Osteocyte (in vitro differentiated cells): ENCODE measurements around the gene MAPK1IP1L. TPM values are rescaled to one million over a fixed set of nuclear protein-coding genes. Genes with fewer than 3 reads are reported as not detected.

Source experiments
- DNase-seq: peaks from one replicate; pipeline ENCODE4 v3.0.0; 2021; ENCODE audit warnings: mixed read lengths; ENCODE audit not compliant: unreplicated experiment; ENCODE audit errors: extremely low spot score
- H3K27ac Mint-ChIP-seq: one replicate; pipeline ENCODE4 v1.8.0; 2021; ENCODE audit warnings: mild to moderate bottlenecking, mixed read lengths; ENCODE audit not compliant: unreplicated experiment
- H3K27me3 Mint-ChIP-seq: one replicate; pipeline ENCODE4 v1.8.0; 2021; ENCODE audit warnings: mixed read lengths; ENCODE audit not compliant: unreplicated experiment
- H3K36me3 Mint-ChIP-seq: one replicate; pipeline ENCODE4 v1.8.0; 2021; ENCODE audit warnings: mixed read lengths; ENCODE audit not compliant: unreplicated experiment
- H3K4me1 Mint-ChIP-seq: one replicate; pipeline ENCODE4 v1.8.0; 2021; ENCODE audit warnings: mixed read lengths; ENCODE audit not compliant: unreplicated experiment
- H3K4me3 Mint-ChIP-seq: one replicate; pipeline ENCODE4 v1.8.0; 2021; ENCODE audit warnings: mild to moderate bottlenecking, moderate library complexity, mixed read lengths; ENCODE audit not compliant: unreplicated experiment
- H3K9me3 Mint-ChIP-seq: one replicate; pipeline ENCODE4 v1.8.0; 2021; ENCODE audit warnings: mixed read lengths; ENCODE audit not compliant: unreplicated experiment
- total RNA-seq: library from RNA; stranded (reverse); gene quantifications from 2 replicates; pipeline ENCODE4 v1.2.1, GENCODE V29; 2021
- TF ChIP-seq, protein P1 (sequence below): fragments of 200-600 bp; sonication (generic); IDR thresholded peaks from 2 replicates; pipeline ENCODE4 v1.5.0; 2021; ENCODE audit warnings: antibody characterized with exemption, mild to moderate bottlenecking, moderate library complexity

Gene MAPK1IP1L
- total RNA-seq, 1 donor from 2014 or later = 102 TPM

DNA sequence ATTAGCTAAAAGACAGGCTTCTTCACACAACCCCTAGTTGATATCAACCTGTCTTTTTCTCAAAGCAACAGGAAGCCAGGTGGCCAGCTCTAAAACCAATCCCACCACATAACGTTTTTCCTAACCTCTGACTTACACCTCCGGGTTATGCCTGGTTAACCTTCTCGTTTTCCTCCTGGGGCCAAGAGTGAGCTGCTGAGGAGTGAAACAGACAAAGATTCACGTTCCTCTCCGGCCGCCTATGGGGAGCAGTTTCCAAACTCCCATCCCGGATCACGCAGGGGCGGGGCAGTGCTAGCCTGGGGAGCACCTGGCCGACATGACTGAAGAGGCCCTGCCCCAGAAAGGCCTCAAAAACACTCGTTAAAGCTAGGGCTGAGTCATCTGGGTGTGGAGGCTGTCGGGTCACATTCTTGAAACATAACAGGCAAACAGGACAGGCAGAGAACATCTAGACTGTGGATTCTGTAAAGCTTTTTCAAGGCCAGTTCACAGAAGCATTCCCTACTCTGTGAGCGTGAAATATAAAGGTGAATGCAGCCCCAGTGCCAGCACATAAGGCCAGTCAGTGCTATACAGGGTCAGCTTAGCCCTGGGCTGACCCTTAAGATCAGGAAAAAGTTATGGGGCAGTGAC lies 51.7 kb downstream of the MAPK1IP1L start:
- no peaks in the 10 kb centered on the region for H3K36me3 Mint-ChIP-seq

DNA sequence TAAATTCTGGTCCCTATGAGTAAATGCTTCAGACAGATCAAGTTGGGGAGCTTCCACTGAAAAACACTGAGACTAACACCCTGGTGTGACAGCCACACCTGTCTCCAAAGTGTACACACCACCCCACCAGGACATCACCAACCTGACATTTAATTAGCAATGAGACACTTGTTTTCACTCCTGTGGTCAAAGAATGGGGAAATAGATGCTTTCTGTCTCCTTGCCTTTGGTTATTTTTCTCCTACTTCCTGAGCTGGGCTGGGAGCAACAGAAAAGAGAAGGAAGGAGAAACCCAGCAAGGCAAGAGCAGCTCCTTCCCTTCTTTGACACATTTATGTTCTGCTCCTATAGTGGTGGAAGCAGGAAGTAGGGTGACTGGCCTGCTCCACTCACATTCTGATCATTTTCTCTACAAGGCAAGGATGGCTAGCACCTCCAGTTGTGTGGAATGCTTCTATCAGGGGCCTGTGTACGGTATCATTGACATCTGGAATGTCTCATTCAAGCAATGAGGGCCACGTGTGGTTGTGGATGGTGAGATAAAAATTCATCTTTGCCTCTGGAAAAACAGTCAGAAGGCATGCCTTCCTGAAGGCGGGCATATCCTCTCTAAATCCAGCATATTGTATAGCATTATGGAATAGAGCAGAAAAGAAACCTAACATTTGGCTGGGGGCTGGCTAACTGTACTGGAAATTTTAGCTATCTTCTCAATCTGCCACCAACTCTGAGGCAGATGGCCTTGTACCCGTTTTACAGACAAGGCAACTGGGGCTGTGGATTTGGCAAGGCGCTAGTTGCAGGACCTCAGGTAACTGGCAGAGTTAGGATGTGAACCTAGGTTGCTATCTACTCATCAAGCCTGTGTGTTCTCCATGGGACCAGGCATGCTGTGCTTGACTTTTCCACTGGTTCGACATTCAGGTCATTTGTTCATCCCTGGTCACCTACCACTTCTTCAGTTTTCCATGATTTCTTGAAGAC lies 52.8 kb downstream of the MAPK1IP1L start:
- Mint-ChIP-seq H3K4me1 (peaks cover 62% of the 10 kb centered on the region), H3K4me3 (no peak overlapping the region), H3K9me3 (no peaks in the 10 kb centered on the region), H3K36me3 (no peaks in the 10 kb centered on the region), H3K27me3 (no peaks in the 10 kb centered on the region), H3K27ac (peak overlapping the region; percentile 99)
- TF ChIP-seq, protein P1, sequence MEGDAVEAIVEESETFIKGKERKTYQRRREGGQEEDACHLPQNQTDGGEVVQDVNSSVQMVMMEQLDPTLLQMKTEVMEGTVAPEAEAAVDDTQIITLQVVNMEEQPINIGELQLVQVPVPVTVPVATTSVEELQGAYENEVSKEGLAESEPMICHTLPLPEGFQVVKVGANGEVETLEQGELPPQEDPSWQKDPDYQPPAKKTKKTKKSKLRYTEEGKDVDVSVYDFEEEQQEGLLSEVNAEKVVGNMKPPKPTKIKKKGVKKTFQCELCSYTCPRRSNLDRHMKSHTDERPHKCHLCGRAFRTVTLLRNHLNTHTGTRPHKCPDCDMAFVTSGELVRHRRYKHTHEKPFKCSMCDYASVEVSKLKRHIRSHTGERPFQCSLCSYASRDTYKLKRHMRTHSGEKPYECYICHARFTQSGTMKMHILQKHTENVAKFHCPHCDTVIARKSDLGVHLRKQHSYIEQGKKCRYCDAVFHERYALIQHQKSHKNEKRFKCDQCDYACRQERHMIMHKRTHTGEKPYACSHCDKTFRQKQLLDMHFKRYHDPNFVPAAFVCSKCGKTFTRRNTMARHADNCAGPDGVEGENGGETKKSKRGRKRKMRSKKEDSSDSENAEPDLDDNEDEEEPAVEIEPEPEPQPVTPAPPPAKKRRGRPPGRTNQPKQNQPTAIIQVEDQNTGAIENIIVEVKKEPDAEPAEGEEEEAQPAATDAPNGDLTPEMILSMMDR = no peak
- DNase-seq = no peak

More for the DNA sequence above, 51.7 kb downstream of the MAPK1IP1L start:
- no peaks in the 10 kb centered on the region for H3K9me3 Mint-ChIP-seq
- DNase-seq = no peak
- H3K27ac Mint-ChIP-seq = peak overlapping the region; percentile 99
- peak overlapping the region; percentile 23 for H3K4me3 Mint-ChIP-seq
- TF ChIP-seq, protein P1 = no peak
- H3K4me1 Mint-ChIP-seq = peaks cover 53% of the 10 kb centered on the region
- H3K27me3 Mint-ChIP-seq = no peaks in the 10 kb centered on the region

DNA sequence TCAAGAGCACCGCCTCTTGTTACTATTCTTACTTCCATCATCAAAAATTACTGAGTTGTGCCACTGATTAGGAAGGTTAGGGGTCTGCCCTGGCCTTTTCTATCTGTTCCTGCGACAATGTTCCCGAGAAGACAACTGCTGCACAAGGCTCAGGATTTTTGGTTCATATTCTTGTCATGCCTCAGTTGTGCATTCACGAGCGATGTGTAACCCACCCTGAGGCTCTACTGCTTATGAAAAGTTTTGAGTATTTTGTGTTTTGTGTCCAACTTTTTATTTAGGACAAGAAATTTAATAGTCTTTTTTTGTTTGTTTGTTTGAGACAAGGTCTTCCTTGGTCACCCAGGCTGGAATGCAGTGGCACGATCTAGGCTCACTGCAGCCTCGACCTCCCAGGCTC lies 54.5 kb downstream of the MAPK1IP1L start:
- Mint-ChIP-seq H3K36me3 (no peaks in the 10 kb centered on the region), H3K27ac (peak overlapping the region; percentile 68), H3K4me3 (no peak overlapping the region), H3K27me3 (no peaks in the 10 kb centered on the region), H3K9me3 (no peaks in the 10 kb centered on the region), H3K4me1 (peaks cover 58% of the 10 kb centered on the region)
- TF ChIP-seq, protein P1 = no peak
- DNase-seq = no peak

DNA sequence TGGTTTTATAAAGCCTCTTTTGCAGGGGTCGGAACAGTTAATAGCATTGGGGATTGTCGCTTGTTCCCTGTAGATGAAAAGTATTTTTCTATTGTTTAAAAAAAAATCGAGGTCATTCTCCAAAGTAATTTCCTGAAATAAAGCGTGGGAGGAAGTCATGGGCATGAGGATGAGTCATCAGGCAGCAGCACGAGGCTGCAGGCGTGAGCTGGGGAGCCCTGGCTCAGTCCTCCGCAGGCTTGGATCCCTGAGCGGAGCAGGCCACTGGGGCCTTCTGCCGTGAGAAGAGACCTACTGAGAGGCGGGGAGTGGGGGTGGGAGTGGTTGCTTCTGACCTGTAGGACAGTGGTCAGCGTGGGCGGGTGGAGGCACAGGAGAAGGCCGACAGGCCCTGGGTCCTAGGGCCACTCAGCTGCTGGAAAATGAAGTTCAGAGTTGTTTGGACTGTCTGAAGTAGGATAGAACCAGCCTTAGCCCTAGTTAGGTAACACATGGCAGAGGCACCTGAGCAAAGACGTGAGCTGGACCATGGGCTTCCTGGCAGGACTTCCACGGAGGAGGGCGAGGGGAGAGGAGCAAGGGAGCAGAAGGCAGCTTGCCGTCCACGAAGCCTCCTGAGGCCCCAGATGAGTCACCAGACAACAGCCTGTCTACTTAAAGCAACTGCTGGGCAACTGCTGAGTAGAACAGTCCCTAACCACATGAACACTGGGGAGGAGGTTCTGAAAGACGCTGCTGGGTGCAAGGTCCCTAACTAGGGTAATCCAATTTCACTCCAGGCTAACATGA lies 56.5 kb downstream of the MAPK1IP1L start:
- TF ChIP-seq, protein P1 = no peak
- Mint-ChIP-seq H3K36me3 (no peaks in the 10 kb centered on the region), H3K27me3 (no peaks in the 10 kb centered on the region), H3K9me3 (no peaks in the 10 kb centered on the region), H3K27ac (peak overlapping the region; percentile 98), H3K4me3 (peak overlapping the region; percentile 19), H3K4me1 (peaks cover 44% of the 10 kb centered on the region)
- peak; percentile 94 for DNase-seq
